Right lobe of liver (tissue), 4 donors: ENCODE results near the gene ANAPC2.

ENCODE experiments used
- CTCF ChIP-seq, 4 donors: fragments of 200-600 bp in 3 of 4; fragments of 450-650 bp in 1 of 4; IDR thresholded peaks; one replicate each; pipeline versions ENCODE4 v1.5.1 to v1.8.0; 2016 to 2022; ENCODE audit warnings: antibody characterized with exemption in 4 of 4, mild to moderate bottlenecking in 2 of 4
- POLR2A ChIP-seq: fragments of 450-650 bp; IDR thresholded peaks from one replicate; pipeline ENCODE4 v1.6.1; 2017; ENCODE audit warnings: antibody characterized with exemption, mild to moderate bottlenecking
- donor health status: DM: no; HTN: no; CAD: no.
- donor health status: DM: no; HTN: no; CAD: no.
- donor health status: DM: no; HTN: yes; CAD: no.

GRCh38 chr9:137226338-137227053, 38.1 kb upstream of the ANAPC2 start:
- TF ChIP-seq CTCF (IDR thresholded peaks at IDR 0.05), result no peak
- TF ChIP-seq POLR2A, result no peak
